Stimulated activated CD8-positive, alpha-beta memory T cell treated with anti-CD3 and anti-CD28 coated beads, Interleukin-15, amount 100 ng/mL, for 24 hours (primary cell): Measurements from ENCODE around the gene PARS2.

Source experiments
- DNase-seq: peaks from one replicate; pipeline ENCODE4 v3.0.0-alpha.2; 2020; ENCODE audit warnings: low read depth

The PARS2 gene

DNA sequence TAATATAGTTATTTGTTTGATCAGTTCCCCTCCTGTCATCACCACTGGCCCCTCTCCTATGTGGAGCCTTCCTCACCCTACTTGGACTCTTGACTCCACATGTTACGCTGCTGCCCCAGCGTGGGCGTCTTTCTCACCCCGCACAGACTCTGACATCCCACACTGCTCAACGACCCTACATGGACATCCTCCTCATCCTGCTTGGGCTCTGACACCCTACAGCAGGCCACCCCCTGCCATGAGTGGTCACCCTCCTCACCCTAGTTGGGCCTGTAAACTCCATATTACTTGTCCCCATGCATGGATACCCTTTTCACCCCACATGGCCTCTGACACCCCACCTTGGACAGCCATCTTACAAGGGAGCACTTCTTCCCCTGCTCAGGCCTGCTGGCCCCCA lies 27.6 kb downstream of the PARS2 start:
- no peak for DNase-seq

DNA sequence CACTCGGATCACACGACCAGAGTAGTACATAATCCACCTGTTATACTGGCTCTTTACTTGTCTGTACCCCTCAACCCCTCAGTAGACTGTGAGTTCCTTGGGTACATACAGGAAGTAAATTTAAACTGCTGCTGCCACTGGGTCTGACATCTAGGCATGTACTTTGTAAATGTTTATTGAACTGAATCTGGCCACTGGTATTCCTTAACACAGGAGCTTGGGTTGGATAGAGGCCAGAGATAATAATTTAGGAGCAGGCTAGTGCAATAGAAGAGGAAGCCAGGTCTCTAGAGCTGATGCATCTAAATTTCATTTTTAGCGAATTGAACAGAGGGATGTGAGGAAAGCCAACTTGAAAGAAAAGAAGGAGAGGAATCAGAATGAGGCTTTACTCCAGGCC lies 36.3 kb downstream of the PARS2 start:
- DNase-seq: no peak

DNA sequence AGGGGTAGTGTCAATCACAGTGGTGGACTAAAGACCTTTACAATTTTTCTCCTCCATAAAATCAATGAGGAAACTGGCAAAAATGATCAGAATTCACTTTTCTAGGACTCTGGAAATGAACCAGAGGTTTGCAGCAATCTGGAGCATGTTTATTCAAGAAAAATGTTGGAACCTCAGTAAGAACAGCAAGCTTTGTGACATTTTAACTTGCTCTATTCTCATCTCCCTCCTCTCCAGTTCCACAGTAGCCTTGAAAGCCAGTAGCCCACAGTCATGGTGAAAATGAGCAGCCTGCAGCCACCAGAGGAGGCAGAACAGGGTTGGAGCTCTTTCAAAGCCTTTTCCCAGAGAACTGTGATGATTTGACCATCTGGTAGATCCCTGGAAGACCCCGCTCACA lies 39.6 kb downstream of the PARS2 start:
- DNase-seq: no peak

DNA sequence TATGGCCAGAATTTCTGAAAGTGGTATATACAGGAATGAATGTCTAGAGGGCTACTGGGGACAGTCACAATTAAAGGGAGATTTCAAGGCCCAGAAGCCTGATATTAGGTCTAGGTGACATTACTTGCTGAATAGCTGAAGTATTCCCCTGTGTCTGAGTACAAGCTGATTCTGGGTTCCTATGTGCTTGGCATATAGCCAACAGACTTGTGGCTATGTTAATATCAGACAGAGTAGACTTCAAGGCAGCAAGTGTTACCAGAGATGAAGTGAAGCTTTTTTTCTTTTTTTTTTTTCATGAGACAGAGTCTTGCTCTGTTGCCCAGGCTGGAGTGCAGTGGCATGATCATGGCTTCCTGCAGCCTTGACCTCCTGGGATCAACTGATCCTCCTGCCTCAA lies 40.3 kb downstream of the PARS2 start:
- no peak for DNase-seq

DNA sequence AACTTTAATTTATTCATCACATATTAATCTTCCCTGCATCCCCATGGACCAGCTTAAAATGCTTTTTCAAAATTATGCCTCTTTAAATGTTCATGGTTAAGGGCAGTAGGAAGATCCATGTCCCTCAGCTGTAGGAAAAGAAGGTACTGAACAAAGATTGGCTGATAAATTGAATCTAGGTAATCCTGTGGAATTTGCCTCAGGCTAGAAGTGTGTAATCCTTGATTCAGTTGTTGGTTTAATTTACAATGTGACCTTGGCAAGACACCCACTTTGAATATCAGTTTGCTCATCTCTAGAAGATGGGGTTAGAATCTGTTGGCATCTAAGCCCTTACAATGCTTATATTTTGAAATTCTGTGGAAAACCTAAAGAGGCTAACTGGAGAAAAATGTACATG lies 42.6 kb downstream of the PARS2 start:
- no peak for DNase-seq

DNA sequence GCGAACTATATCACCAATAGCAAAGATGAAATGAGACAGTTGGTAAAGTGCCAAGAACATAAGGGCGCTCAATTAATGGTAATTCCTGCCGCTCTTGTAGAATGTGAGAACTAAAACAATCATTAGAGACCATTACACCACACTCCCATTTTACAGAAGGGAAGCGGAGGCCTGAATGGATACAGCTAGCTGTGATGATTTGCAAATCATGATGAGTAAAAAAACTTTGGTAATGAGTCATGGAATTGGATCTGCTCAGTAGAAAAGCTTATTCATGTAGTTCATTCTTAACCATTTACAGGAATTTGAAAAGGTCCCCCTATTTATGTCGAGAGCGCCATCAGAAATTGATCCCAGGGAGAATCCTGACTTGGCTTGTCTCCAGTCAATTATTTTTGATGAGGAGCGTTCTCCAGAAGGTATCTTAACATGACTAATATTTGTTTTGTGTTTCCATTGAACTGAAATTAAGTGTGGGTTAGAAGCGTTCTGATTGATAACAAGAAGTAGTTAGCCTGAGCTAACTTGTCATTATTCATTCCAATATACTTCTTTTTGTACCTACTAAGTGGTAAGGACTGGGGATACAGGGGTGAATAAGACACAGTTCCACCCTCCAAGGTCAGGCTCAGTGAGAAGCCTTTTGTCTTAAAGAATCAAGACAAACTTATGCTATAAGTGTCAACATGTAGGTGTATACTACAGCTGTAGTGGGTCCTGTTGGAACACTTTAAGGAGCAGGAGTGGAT lies 47.9 kb downstream of the PARS2 start:
- DNase-seq: no peak

DNA sequence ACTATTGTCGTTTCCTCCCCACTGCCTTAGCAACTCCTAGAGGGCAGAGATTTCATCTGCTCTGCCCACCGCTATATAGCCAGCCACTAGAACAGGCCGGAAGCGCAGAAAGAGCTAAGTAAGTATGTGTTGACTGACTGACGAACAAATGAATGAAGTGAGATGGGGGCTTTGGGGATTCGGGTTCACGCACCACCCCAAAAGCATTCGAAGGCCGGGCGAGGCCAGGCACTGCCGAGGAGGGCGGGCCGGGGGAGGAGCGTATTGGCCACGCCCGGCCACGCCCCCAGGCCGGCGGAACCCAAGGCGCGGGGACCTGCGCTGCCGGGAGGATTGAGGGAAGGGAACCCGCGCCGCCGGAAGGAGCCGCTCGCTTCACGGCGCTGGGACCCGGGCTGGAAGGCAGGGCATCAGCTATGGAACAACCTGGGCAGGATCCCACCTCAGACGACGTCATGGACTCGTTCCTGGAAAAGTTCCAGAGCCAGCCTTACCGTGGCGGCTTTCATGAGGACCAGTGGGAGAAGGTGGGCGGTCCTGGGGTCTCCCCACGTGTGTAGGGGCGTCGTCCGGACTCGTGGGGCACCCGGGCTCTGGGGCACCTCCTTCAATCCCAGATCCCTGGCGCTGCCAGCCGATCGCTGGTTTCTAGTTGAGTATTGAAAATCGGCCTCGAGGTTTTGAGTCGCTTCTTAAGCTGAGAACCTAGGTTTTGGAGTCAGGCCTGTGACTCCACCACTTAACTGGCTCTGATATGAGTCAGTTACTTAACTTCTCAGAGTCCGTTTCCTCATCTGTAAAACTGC lies 48.6 kb downstream of the PARS2 start, which contains the start of gene TTC4:
Gene TTC4, plus strand, starts transcription at position 369 of the 806 bp plus-strand sequence. Its CDS starts 48 bp downstream, at position 417.
- peak; percentile 71 for DNase-seq

DNA sequence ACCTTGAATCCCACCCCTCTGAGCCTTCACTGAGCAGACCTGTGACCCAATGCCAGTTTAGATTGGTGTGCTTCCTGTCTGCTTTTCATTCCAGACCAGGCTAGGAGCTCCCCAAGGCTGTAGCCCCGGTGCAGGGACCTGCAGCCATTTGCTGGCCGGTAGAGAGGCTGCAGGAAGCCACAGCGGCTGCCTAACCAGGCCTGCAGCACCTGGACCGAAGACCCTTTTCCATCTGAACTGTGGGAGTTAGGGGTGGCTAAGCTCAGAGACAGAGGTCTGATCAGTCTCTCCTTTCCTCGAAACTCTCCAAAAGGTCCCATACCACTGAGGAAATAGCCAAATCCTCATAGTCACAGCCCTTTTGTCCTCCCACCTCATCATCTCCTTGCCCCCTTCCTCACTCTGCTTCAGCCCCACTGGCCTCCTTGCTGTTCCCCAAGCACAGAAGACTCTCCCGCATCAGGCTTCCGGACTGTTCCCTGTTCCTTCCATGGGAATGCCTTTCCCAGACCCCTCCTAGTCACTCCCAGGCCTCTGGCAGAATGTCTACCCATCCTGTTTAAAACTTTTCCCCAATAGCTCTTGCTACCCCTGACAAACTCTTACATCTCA lies 49.3 kb downstream of the PARS2 start:
- no peak for DNase-seq

GRCh38 chr1:54711536-54711935 lies 52.8 kb downstream of the PARS2 start:
- DNase-seq: no peak

GRCh38 chr1:54710841-54711240 lies 53.5 kb downstream of the PARS2 start:
- DNase-seq: no peak

DNA sequence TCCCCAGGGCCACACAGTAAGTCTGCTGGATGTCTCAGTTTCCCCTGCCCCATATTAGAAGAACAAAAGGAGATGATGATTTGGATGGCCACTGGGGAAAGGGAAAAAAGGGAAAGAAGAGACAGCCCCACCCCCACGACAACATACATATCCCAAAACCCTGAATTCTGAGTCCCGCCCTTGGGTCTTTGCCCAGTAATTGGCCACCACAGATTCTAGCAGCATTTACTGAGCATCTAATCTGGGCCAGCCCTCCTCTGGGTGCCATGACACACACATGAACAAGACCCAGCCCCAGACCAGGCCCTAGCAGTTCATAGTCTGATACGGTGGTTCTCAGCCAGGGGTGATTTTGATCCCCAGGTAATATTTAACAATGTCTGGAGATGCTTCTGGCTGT lies 53.9 kb downstream of the PARS2 start:
- DNase-seq: no peak

- DNase-seq: no peak
These were observed 54.6 kb downstream of the PARS2 start for GRCh38 chr1:54709547-54710292.

DNA sequence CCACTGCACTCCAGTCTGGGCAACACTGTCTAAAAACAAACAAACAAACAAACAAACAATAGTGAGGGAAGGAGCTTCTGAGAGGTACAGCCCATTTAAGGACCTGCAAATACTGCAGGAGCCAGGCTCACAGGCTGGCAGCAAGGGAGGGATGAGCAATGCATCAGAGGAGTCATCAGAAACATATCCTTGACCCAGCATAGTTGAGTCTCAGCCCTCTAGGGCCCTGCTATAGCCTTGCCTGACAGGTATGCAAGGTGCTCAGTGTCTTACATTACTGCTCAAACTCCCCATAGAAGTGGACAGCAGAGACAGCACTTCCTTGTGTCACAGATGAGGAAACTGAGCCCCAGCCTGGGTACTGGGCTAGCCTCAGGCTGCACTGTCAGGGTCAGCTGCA lies 55.9 kb downstream of the PARS2 start:
- DNase-seq: no peak
